ENCODE measurements around the gene TLCD2. TPM values are rescaled to one million over a fixed set of nuclear protein-coding genes. Genes with fewer than 3 reads are reported as not detected.

TLCD2 gene
- total and polyA plus RNA-seq, 2 of the 13 experiments (the other 11 are each of a cell fraction or from before 2014, with no cell fraction given) = 0.90 to 1.1 TPM

DNA sequence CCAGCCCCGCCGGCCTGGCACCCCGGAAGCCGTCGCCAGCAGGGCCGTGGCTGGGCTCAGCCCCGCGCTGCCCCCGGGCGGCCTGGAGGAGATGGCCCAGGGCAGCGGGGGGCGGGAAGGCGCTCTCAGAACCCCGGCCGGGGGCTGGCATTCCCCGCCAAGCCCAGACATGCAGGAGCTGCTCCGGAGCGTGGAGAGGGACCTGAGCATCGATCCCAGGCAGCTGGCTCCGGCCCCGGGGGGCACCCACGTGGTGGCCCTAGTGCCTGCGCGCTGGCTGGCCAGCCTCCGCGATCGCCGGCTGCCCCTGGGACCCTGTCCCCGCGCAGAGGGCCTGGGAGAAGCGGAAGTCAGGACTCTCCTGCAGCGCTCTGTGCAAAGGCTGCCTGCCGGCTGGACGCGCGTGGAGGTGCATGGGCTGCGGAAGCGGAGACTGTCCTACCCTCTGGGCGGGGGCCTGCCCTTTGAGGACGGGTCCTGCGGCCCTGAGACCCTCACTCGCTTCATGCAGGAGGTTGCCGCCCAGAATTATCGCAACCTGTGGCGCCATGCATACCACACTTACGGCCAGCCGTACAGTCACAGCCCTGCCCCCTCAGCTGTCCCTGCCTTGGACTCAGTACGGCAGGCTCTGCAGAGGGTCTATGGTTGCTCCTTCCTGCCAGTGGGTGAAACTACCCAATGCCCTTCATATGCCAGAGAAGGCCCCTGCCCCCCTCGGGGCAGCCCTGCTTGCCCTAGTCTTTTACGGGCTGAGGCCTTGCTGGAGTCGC is 14.9 kb upstream of the TLCD2 start (continued):
- TF ChIP-seq, protein P1, sequence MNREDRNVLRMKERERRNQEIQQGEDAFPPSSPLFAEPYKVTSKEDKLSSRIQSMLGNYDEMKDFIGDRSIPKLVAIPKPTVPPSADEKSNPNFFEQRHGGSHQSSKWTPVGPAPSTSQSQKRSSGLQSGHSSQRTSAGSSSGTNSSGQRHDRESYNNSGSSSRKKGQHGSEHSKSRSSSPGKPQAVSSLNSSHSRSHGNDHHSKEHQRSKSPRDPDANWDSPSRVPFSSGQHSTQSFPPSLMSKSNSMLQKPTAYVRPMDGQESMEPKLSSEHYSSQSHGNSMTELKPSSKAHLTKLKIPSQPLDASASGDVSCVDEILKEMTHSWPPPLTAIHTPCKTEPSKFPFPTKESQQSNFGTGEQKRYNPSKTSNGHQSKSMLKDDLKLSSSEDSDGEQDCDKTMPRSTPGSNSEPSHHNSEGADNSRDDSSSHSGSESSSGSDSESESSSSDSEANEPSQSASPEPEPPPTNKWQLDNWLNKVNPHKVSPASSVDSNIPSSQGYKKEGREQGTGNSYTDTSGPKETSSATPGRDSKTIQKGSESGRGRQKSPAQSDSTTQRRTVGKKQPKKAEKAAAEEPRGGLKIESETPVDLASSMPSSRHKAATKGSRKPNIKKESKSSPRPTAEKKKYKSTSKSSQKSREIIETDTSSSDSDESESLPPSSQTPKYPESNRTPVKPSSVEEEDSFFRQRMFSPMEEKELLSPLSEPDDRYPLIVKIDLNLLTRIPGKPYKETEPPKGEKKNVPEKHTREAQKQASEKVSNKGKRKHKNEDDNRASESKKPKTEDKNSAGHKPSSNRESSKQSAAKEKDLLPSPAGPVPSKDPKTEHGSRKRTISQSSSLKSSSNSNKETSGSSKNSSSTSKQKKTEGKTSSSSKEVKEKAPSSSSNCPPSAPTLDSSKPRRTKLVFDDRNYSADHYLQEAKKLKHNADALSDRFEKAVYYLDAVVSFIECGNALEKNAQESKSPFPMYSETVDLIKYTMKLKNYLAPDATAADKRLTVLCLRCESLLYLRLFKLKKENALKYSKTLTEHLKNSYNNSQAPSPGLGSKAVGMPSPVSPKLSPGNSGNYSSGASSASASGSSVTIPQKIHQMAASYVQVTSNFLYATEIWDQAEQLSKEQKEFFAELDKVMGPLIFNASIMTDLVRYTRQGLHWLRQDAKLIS (CRISPR knock-in tag; IDR thresholded peaks at IDR 0.05) = no peak
- TF ChIP-seq FOXK1 (CRISPR knock-in tag; IDR thresholded peaks at IDR 0.05; ENCODE audit: borderline replicate concordance, low read depth) (no peak), NRL (CRISPR knock-in tag; IDR thresholded peaks at IDR 0.05; ENCODE audit: borderline replicate concordance) (no peak), NR1H2 (CRISPR knock-in tag; IDR thresholded peaks at IDR 0.05; ENCODE audit: borderline replicate concordance, low read depth) (no peak), NFIC (IDR thresholded peaks at IDR 0.05; ENCODE audit: low read length) (no peak), MEIS1 (CRISPR knock-in tag; IDR thresholded peaks at IDR 0.05; ENCODE audit: borderline replicate concordance) (0 out of 2 replicates have a peak, but pooled peaks have one; percentile 13), FOXM1 (CRISPR knock-in tag; IDR thresholded peaks at IDR 0.05) (no peak), MXI1 (IDR thresholded peaks at IDR 0.05; ENCODE audit: borderline replicate concordance, low read depth, low read length) (peak; percentile 3; the same call in 1 of the 3 replicates), KAT2B (IDR thresholded peaks at IDR 0.05; ENCODE audit: borderline replicate concordance, low read depth, low read length) (no peak), CAMTA2 (CRISPR knock-in tag; IDR thresholded peaks at IDR 0.05; ENCODE audit: borderline replicate concordance) (no peak), RFX3 (CRISPR knock-in tag; IDR thresholded peaks at IDR 0.05) (no peak), CEBPB (IDR thresholded peaks at IDR 0.05; ENCODE audit: borderline replicate concordance, low read depth, low read length) (no peak), ZNF317 (CRISPR knock-in tag; IDR thresholded peaks at IDR 0.05) (no peak), BHLHE40 (IDR thresholded peaks at IDR 0.05; ENCODE audit: low read length) (no peak), CCAR2 (optimal IDR thresholded peaks at IDR 0.05; ENCODE audit: low read depth, low read length) (no peak), ZSCAN22 (CRISPR knock-in tag; IDR thresholded peaks at IDR 0.05) (no peak), ZNF446 (CRISPR knock-in tag; IDR thresholded peaks at IDR 0.05) (peak; percentile 58; the same call in 1 of the 2 replicates), MIER2 (CRISPR knock-in tag; IDR thresholded peaks at IDR 0.05) (no peak), PHF8 (CRISPR knock-in tag; IDR thresholded peaks at IDR 0.05) (peak; percentile 33), ZBTB7A (CRISPR knock-in tag; IDR thresholded peaks at IDR 0.05) (0 out of 2 replicates have a peak, but pooled peaks have one; percentile 67), DNMT1 (CRISPR knock-in tag; IDR thresholded peaks at IDR 0.05) (no peak), ZFX (CRISPR knock-in tag; IDR thresholded peaks at IDR 0.05; ENCODE audit: low read depth) (no peak), BORCS8-MEF2B (CRISPR knock-in tag; IDR thresholded peaks at IDR 0.05) (peak; percentile 71), TRIM24 (CRISPR knock-in tag; IDR thresholded peaks at IDR 0.05) (no peak)
- TF ChIP-seq, protein P2, sequence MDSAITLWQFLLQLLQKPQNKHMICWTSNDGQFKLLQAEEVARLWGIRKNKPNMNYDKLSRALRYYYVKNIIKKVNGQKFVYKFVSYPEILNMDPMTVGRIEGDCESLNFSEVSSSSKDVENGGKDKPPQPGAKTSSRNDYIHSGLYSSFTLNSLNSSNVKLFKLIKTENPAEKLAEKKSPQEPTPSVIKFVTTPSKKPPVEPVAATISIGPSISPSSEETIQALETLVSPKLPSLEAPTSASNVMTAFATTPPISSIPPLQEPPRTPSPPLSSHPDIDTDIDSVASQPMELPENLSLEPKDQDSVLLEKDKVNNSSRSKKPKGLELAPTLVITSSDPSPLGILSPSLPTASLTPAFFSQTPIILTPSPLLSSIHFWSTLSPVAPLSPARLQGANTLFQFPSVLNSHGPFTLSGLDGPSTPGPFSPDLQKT (CRISPR knock-in tag; IDR thresholded peaks at IDR 0.05; ENCODE audit: borderline replicate concordance) = no peak
- TF ChIP-seq, protein P3, sequence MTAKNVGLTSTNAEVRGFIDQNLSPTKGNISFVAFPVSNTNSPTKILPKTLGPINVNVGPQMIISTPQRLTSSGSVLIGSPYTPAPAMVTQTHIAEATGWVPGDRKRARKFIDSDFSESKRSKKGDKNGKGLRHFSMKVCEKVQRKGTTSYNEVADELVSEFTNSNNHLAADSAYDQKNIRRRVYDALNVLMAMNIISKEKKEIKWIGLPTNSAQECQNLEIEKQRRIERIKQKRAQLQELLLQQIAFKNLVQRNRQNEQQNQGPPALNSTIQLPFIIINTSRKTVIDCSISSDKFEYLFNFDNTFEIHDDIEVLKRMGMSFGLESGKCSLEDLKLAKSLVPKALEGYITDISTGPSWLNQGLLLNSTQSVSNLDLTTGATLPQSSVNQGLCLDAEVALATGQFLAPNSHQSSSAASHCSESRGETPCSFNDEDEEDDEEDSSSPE (CRISPR knock-in tag; IDR thresholded peaks at IDR 0.05) = 0 out of 2 replicates have a peak, but pooled peaks have one; percentile 23

Measured in HepG2 (cell line).